ENCODE measurements around the gene CPLX1.

CPLX1 gene

GRCh38 chr4:855880-856224 lies 29.9 kb upstream of the CPLX1 start:
- no peak for DNase-seq

- no peak for DNase-seq
Observed at GRCh38 chr4:854356-854755, 28.4 kb upstream of the CPLX1 start.

- DNase-seq = no peak
Observed at GRCh38 chr4:853416-853781, 27.5 kb upstream of the CPLX1 start.

GRCh38 chr4:851701-852430 lies 25.9 kb upstream of the CPLX1 start:
- DNase-seq = no peak

- no peak for DNase-seq
Observed at GRCh38 chr4:850323-850945, 24.5 kb upstream of the CPLX1 start.

GRCh38 chr4:849478-850175 lies 23.7 kb upstream of the CPLX1 start:
- DNase-seq = no peak

- no peak for DNase-seq
Observed at GRCh38 chr4:848803-849477, 23.0 kb upstream of the CPLX1 start.

- DNase-seq = no peak
Observed at GRCh38 chr4:848307-848691, 22.4 kb upstream of the CPLX1 start.

GRCh38 chr4:845836-846251 lies 19.9 kb upstream of the CPLX1 start:
- DNase-seq = no peak

GRCh38 chr4:845233-845835 lies 19.4 kb upstream of the CPLX1 start:
- DNase-seq = no peak

GRCh38 chr4:844752-845232 lies 18.9 kb upstream of the CPLX1 start:
- no peak for DNase-seq

- DNase-seq = no peak
Observed at GRCh38 chr4:839675-840443, 13.9 kb upstream of the CPLX1 start.

- no peak for DNase-seq
Observed at GRCh38 chr4:837772-838171, 11.8 kb upstream of the CPLX1 start.

- no peak for DNase-seq
Observed at GRCh38 chr4:836750-837301, 10.9 kb upstream of the CPLX1 start.

- no peak for DNase-seq
Observed at GRCh38 chr4:836003-836511, 10.1 kb upstream of the CPLX1 start.

- no peak for DNase-seq
Observed at GRCh38 chr4:835148-836002, 9.4 kb upstream of the CPLX1 start.

- no peak for DNase-seq
Observed at GRCh38 chr4:834368-835147, 8.6 kb upstream of the CPLX1 start.

- DNase-seq = no peak
Observed at GRCh38 chr4:833731-834367, 7.9 kb upstream of the CPLX1 start.

- no peak for DNase-seq
Observed at GRCh38 chr4:833156-833555, 7.2 kb upstream of the CPLX1 start.
